K562 (cell line): Measurements from ENCODE around the gene CALR3. TPM values are rescaled to one million over a fixed set of nuclear protein-coding genes. Genes with fewer than 3 reads are reported as not detected.

ENCODE experiments used
- ATAC-seq: fragments of 200-7000 bp; cut with Tn5 transposase; 3 replicates; pipeline ENCODE4 v1.9.1; 2020; ENCODE audit warnings: moderate library complexity
- BruUV-seq: library from RNA; stranded (reverse); fragments of 400-500 nt; replicated peaks from 2 replicates; lab custom pipeline; 2021; lab: Mats Ljungman, UMichigan
- CTCF ChIA-PET: fragments of 300-600 bp; formaldehyde crosslinking; extraction: SDS; loops from one replicate; lab custom pipeline; 2021; ENCODE audit warnings: low intra/inter-chr PET ratio; lab: Yijun Ruan, JAX
- POLR2A ChIA-PET: fragments of 300-600, 350-650 bp; sonication (Branson Sonifier 250); formaldehyde crosslinking; extraction: SDS; loops from one replicate; lab custom pipeline; 2021; ENCODE audit warnings: antibody characterized with exemption, inconsistent platforms; lab: Yijun Ruan, JAX
- DNase-seq, 4 experiments: peaks; one replicate each; pipeline versions ENCODE4 v3.0.0 to v3.0.0-alpha.2; 2011 to 2018; ENCODE audit warnings: low spot score in 3 of 4, mixed read lengths in 3 of 4; ENCODE audit errors: extremely low read depth in 1 of 4
- FAIRE-seq: peaks from 2 replicates; lab custom pipeline; 2011; peaks lifted over from hg19 to GRCh38; lab: Jason Lieb, UNC
- H2AFZ ChIP-seq: 2 replicates; pipeline ENCODE4 v1.6.0; 2011; ENCODE audit warnings: low read depth, low read length, control low read depth, inconsistent platforms
- H3K27ac ChIP-seq: fragments of 200-600 bp; 3 replicates; pipeline ENCODE4 v1.8.0; 2011; ENCODE audit warnings: low read depth, mild to moderate bottlenecking, control low read depth, inconsistent platforms, low read length, moderate library complexity, mixed read lengths; ENCODE audit errors: extremely low read depth
- H3K27me3 ChIP-seq, 2 experiments: fragments of 300-600 bp in 1 of 2; 2 replicates in 1 of 2; 3 replicates in 1 of 2; pipeline versions ENCODE4 v1.6.0 to v1.8.0; 2011; ENCODE audit warnings: inconsistent platforms in 2 of 2, low read length in 2 of 2, mild to moderate bottlenecking in 1 of 2, mixed read lengths in 1 of 2, moderate library complexity in 1 of 2; ENCODE audit not compliant: control insufficient read depth in 2 of 2, insufficient read depth in 2 of 2
- H3K36me3 ChIP-seq: fragments of 300-600 bp; 3 replicates; pipeline ENCODE4 v1.8.0; 2011; ENCODE audit warnings: mild to moderate bottlenecking, low read length, inconsistent platforms; ENCODE audit not compliant: control insufficient read depth, insufficient read depth
- H3K4me1 ChIP-seq, 2 experiments: fragments of 200-600 bp in 1 of 2; replicated peaks in 1 of 2; 2 replicates in 1 of 2; 3 replicates in 1 of 2; pipeline versions ENCODE4 v1.5.1 to v1.8.0; 2011; ENCODE audit warnings: inconsistent platforms in 2 of 2, low read length in 2 of 2, mild to moderate bottlenecking in 1 of 2, mixed read lengths in 1 of 2, moderate library complexity in 1 of 2; ENCODE audit not compliant: control insufficient read depth in 2 of 2, insufficient read depth in 2 of 2
- H3K4me2 ChIP-seq: 2 replicates; pipeline ENCODE4 v1.6.1; 2011; ENCODE audit warnings: low read length, control low read depth, inconsistent platforms, mixed read lengths; ENCODE audit not compliant: insufficient read depth
- H3K4me3 ChIP-seq: fragments of 200-600 bp; sonication (generic), shearing (Covaris generic); 2 replicates; pipeline ENCODE4 v1.5.1; 2016; ENCODE audit warnings: control low read depth, inconsistent platforms
- H3K79me2 ChIP-seq: fragments of 200-600 bp; 3 replicates; pipeline ENCODE4 v1.8.0; 2011; ENCODE audit warnings: low read length, inconsistent platforms; ENCODE audit not compliant: control insufficient read depth, insufficient read depth
- H3K9ac ChIP-seq, 2 experiments: 2 replicates each; pipeline versions ENCODE4 v1.6.0 to v1.6.1; 2011; ENCODE audit warnings: low read depth in 2 of 2, low read length in 2 of 2, control low read depth in 1 of 2, inconsistent platforms in 1 of 2, mild to moderate bottlenecking in 1 of 2, mixed read lengths in 1 of 2; ENCODE audit not compliant: insufficient read depth in 1 of 2
- H3K9me1 ChIP-seq: one replicate; pipeline ENCODE4 v1.6.0; 2011; ENCODE audit warnings: inconsistent platforms, mild to moderate bottlenecking, low read length, moderate library complexity; ENCODE audit not compliant: control insufficient read depth, insufficient read depth
- H3K9me3 ChIP-seq: replicated peaks from 2 replicates; pipeline ENCODE4 v1.5.1; 2011; ENCODE audit warnings: low read depth, low read length, inconsistent platforms; ENCODE audit not compliant: control insufficient read depth, insufficient read depth
- H4K20me1 ChIP-seq: replicated peaks from 2 replicates; pipeline ENCODE4 v1.6.1; 2011; ENCODE audit warnings: low read length, inconsistent platforms, mixed read lengths; ENCODE audit not compliant: control insufficient read depth, insufficient read depth
- KDM1A ChIP-seq, 2 experiments: fragments of 450-650 bp; IDR thresholded peaks; 2 replicates each; pipeline ENCODE4 v1.6.1; 2016; ENCODE audit warnings: mild to moderate bottlenecking in 2 of 2
- KDM5B ChIP-seq: fragments of 200-600 bp; sonication (generic); IDR thresholded peaks from 2 replicates; pipeline ENCODE4 v1.6.1; 2012; ENCODE audit warnings: low read depth, mild to moderate bottlenecking, moderate library complexity, low read length, control low read depth, inconsistent platforms; ENCODE audit not compliant: insufficient replicate concordance
- PHF20 ChIP-seq: fragments of 450-650 bp; IDR thresholded peaks from 2 replicates; pipeline ENCODE4 v1.6.1; 2018; ENCODE audit not compliant: partially characterized antibody
- PRDM10 ChIP-seq: fragments of 450-650 bp; IDR thresholded peaks from 2 replicates; pipeline ENCODE4 v1.6.1; 2018; ENCODE audit not compliant: partially characterized antibody
- SAP30 ChIP-seq: fragments of 200-600 bp; sonication (generic); IDR thresholded peaks from 2 replicates; pipeline ENCODE4 v1.6.1; 2012; ENCODE audit warnings: borderline replicate concordance, low read depth, mild to moderate bottlenecking, moderate library complexity, low read length, control low read depth, inconsistent platforms; ENCODE audit not compliant: insufficient read depth, poor library complexity, severe bottlenecking
- SMAD4 ChIP-seq: fragments of 250-450 bp; sonication (Bioruptor Pico); conservative IDR thresholded peaks from 2 replicates; pipeline ENCODE4 v1.8.0; 2021; ENCODE audit warnings: inconsistent platforms, mild to moderate bottlenecking, moderate library complexity
- SMARCE1 ChIP-seq: fragments of 450-650 bp; IDR thresholded peaks from 2 replicates; pipeline ENCODE4 v1.7.1; 2016; ENCODE audit warnings: mild to moderate bottlenecking
- YY1 ChIP-seq, 3 experiments: IDR thresholded peaks; 2 replicates each; pipeline ENCODE4 v1.6.1; 2011; ENCODE audit warnings: low read length in 2 of 3, mild to moderate bottlenecking in 2 of 3, moderate library complexity in 2 of 3, borderline replicate concordance in 1 of 3, control low read depth in 1 of 3, low read depth in 1 of 3; ENCODE audit not compliant: insufficient read depth in 3 of 3, insufficient replicate concordance in 2 of 3, control insufficient read depth in 1 of 3, insufficient read length in 1 of 3; ENCODE audit errors: extremely low read depth in 1 of 3
- WGBS: fragments of 100-300 bp; shearing (Covaris generic); methylation state at CpG from one replicate; pipeline ENCODE4 v1.1.6; 2016; ENCODE audit warnings: low coverage, mixed read lengths; ENCODE audit not compliant: insufficient coverage; ENCODE audit errors: missing lambda C conversion rate; 5-methylcytosine and 5-hydroxymethylcytosine counted together
- in situ Hi-C: fragments of 300-500 bp; cut with MboI; formaldehyde crosslinking; loops from 4 replicates; pipeline ENCODE4 v1.15.0; 2018; ENCODE audit warnings: inconsistent platforms, mixed read lengths
- intact Hi-C: fragments of 100-400 bp; cut with micrococcal nuclease; formaldehyde crosslinking; loops from 2 replicates; pipeline ENCODE4 v1.14.2; 2022
- polyA plus RNA-seq, 8 experiments: library from polyadenylated mRNA; depleted of rRNA in 4 of 8; stranded (reverse) in 5 of 8; unstranded in 3 of 8; fragments of >200 nt; fragmentation: Nextera tagmentation in 2 of 8; fragmentation: Illumina TruSeq in 1 of 8; extraction: Ambion mirVana in 2 of 8; extraction: Trizol in 1 of 8; gene quantifications; 2 replicates each; pipeline versions ENCODE4 v1.2.1 to v1.2.3, GENCODE V29; 2011 to 2014; ENCODE audit warnings: inconsistent platforms in 1 of 8, missing spikeins in 1 of 8
- total RNA-seq, 7 experiments: library from RNA; depleted of rRNA in 6 of 7; stranded (reverse); fragments of >200 nt in 6 of 7; fragmentation: Illumina TruSeq in 2 of 7; extraction: Trizol in 2 of 7; gene quantifications; 2 replicates each; pipeline versions ENCODE4 v1.2.1 to v1.2.3, GENCODE V29; 2011 to 2021; ENCODE audit warnings: low replicate concordance in 1 of 7
- TF ChIP-seq, protein P1 (sequence below), 2 experiments: fragments of 450-650 bp; IDR thresholded peaks; 2 replicates each; pipeline ENCODE4 v1.6.1; 2016
- TF ChIP-seq, protein P2 (sequence below): sonication (generic); formaldehyde crosslinking; IDR thresholded peaks from 2 replicates; pipeline ENCODE4 v1.9.0; 2022; ENCODE audit warnings: mild to moderate bottlenecking, missing genetic modification reagents

The CALR3 gene
- total and polyA plus RNA-seq, 9 of the 15 experiments (the other 6 are each of a cell fraction or from before 2014, with no cell fraction given) = 0.15 to 0.41 (median 0.22) TPM; not detected in 4

- Histone ChIP-seq H3K36me3 (peaks cover 10% of the 10 kb centered on the region; the same call in 2 of the 3 replicates), H3K4me3 (peak overlapping the region; percentile 75), H4K20me1 (peaks cover 28% of the 10 kb centered on the region), H3K27me3 (no peaks in the 10 kb centered on the region), H3K4me2 (peak overlapping the region; percentile 84), H3K9me3 (peaks cover 9% of the 10 kb centered on the region), H3K4me1 (peaks cover 14 to 24% of the 10 kb centered on the region in 2 experiments), H3K27ac (peak overlapping the region; percentile 62; the same call in 1 of the 3 replicates), H3K79me2 (peaks cover 48% of the 10 kb centered on the region), H3K9ac (peak overlapping the region; percentile 57 to 95), H2AFZ (peak overlapping the region; percentile 54; the same call in 1 of the 2 replicates), H3K9me1 (no peaks in the 10 kb centered on the region)
- WGBS = under 1% methylated on average over 32 of the region's 67 CpGs
- DNase-seq = peak in 2 of 4 experiments; percentile 38 to 56
- BruUV-seq = TSS peak; percentile 64
- no peak for FAIRE-seq
- peak; percentile 37 for ATAC-seq
- in situ Hi-C loops = no loop called here
- ChIA-PET POLR2A (interaction anchor here (0.6 to 1.0 kb wide), 3 partner anchors 28 to 1387 kb away, joined by 3 to 6 read pairs (median 4); no protein-coding TSS in a partner anchor), CTCF (no interaction called here)
- intact Hi-C loops = no loop called here
- TF ChIP-seq KDM5B = peak; percentile 14
- peak; percentile 27 for TF ChIP-seq PHF20
- peak; percentile 73 to 74 for TF ChIP-seq KDM1A (IDR thresholded peaks at IDR 0.05)
- 0 out of 2 replicates have a peak, but pooled peaks have one; percentile 14 for TF ChIP-seq SMAD4 (CRISPR knock-in tag)
- TF ChIP-seq, protein P1, sequence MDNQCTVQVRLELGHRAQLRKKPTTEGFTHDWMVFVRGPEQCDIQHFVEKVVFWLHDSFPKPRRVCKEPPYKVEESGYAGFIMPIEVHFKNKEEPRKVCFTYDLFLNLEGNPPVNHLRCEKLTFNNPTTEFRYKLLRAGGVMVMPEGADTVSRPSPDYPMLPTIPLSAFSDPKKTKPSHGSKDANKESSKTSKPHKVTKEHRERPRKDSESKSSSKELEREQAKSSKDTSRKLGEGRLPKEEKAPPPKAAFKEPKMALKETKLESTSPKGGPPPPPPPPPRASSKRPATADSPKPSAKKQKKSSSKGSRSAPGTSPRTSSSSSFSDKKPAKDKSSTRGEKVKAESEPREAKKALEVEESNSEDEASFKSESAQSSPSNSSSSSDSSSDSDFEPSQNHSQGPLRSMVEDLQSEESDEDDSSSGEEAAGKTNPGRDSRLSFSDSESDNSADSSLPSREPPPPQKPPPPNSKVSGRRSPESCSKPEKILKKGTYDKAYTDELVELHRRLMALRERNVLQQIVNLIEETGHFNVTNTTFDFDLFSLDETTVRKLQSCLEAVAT (IDR thresholded peaks at IDR 0.05) = no peak
- peak; percentile 49 for TF ChIP-seq SAP30
- TF ChIP-seq SMARCE1 = 0 out of 2 replicates have a peak, but pooled peaks have one; percentile 16
- TF ChIP-seq, protein P2, sequence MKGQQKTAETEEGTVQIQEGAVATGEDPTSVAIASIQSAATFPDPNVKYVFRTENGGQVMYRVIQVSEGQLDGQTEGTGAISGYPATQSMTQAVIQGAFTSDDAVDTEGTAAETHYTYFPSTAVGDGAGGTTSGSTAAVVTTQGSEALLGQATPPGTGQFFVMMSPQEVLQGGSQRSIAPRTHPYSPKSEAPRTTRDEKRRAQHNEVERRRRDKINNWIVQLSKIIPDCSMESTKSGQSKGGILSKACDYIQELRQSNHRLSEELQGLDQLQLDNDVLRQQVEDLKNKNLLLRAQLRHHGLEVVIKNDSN (CRISPR knock-in tag) = 0 out of 2 replicates have a peak, but pooled peaks have one; percentile 6
- TF ChIP-seq PRDM10 = peak; percentile 82
- peak in 1 of 3 experiments; percentile 48 for TF ChIP-seq YY1 (IDR thresholded peaks at IDR 0.05; ENCODE audit: borderline replicate concordance in 1 of 3, control insufficient read depth in 1 of 3, extremely low read depth in 1 of 3, insufficient read depth in 3 of 3, insufficient read length in 1 of 3, insufficient replicate concordance in 2 of 3, low read depth in 1 of 3, low read length in 2 of 3)
These were observed 24.8 kb downstream of the CALR3 start for GRCh38 chr19:16470911-16471811.
